HL-60/S4 treated with phorbol 12-myristate 13-acetate at 8.2 ng/mL for 4 days and 3 days (cell line): Measurements from ENCODE around the gene RCAN1.
"Not testable (repeated sequence)": the region's sequence is repeated elsewhere in the genome, so short reads cannot be mapped to it uniquely, and the experiment has no call there.

Experiments
- in situ Hi-C: fragments of 300-500 bp; cut with MboI; formaldehyde crosslinking; loops from 2 replicates; pipeline ENCODE4 v1.15.0; 2022; ENCODE audit warnings: low sequenced_read_pairs

Gene RCAN1

GRCh38 chr21:34483435-34483834 is 131.5 kb downstream of the RCAN1 start:
- in situ Hi-C loops: not testable (repeated sequence)

- in situ Hi-C loops: not testable (repeated sequence)
These were observed 147.6 kb downstream of the RCAN1 start for GRCh38 chr21:34467333-34467732.
